Stimulated activated CD4-positive, alpha-beta T cell treated with anti-CD3 and anti-CD28 coated beads, Interleukin-4, amount 100 ng/mL, for 24 hours (primary cell): ENCODE data around the gene BCAS3.

Experiments
- DNase-seq: peaks from one replicate; pipeline ENCODE4 v3.0.0-alpha.2; 2020

Gene BCAS3

DNA sequence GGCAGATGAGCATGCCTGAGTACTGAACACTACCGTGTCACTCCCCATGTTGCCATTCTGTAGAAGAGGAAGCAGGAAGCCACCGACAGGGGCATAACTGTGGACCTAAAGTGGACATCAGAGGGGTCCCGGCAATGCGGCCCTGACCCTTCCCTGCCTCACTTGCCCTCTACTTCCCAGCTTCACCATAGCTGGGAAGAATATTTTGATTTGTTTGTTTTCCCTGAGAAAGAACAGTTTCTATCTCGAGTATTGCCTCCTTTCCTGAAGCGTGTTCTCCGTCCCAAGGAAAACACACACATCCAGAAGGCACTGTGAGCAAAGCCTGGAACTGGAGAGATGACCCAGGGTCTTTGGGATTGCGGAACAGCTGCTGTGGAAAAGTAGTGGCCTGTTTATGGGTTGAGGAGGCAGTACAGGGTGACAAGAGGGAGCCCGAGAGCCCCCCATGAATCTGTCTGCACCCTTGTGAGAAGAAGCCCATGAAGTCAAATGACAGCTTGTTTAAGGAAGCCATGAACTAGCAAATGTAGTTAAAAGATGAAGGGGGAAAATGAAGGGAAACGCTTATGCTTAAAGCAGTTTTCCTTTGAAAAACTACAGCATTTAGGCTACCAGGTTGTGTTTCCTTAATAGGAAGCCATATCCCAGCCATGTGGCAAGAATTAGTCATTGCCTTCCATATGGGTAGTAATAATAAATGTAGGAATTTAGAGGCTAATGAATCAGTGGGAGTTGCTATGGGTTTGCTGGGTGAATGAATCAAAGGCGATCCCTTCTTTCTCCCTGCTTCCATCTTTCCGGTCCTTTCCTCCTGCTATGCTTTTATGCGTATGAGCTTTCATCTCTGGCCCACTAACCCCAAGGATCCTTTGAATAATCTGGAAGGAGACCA, 632.0 kb downstream of the BCAS3 start:
- no peak for DNase-seq

DNA sequence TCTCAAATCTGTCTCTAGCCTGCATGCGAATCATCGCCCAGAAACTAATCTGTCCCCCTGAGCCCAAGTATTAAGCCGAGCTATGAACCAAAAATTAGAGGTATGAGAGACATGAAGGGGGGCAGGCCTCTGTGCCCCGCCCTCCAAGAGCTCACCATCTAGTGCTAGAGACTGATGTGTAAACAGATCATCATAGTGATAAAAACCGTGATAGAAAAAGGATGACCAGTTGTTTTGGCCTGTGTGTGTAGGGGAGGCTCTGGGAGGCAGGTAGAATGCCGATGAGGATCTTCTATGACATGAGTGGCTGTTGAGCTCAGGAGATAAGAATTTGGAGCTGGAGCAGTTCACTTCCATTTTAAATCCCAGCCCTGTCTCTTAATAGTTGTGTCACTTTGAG, 632.9 kb downstream of the BCAS3 start:
- DNase-seq = no peak

DNA sequence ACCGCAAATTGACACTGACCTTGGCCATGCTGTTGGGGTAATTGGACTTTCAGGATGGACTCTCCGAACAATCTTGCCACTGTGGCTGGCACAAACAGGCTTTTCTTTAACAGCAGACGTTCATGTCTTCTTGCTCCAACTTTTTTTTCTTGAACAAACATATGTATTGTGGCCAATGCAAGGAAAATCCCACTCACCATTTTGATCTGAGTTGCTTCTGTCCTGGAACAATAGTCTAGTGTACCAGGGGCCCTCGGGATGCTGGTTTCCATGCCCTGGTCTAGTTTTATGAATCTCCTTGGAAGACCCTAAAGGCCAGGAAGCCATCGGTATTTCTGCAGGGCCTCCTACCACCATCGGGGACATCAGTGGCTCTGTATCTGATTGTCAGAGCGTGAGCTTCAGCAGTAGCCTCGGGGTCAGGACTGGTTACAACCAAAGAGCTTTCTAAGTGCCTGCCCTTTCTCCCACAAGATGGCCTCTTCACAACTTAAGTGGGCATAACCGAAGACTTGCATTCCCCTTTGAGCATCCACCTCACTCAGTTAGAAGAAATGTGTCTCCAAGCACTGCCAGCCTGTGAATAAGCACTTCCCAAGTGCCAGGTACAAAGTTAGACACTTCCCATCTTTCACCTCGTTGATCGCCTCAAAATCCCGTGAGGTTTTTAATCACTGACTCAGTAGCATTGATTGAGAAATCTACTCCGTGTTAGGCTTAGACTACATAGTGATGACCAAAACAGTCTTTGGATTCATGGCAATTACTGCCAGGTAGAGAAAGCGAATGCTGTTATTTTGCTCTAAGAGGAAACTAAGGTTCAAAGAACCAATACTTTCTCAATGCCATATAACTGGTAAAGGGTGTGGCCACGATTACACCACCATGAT, 635.0 kb downstream of the BCAS3 start:
- no peak for DNase-seq

DNA sequence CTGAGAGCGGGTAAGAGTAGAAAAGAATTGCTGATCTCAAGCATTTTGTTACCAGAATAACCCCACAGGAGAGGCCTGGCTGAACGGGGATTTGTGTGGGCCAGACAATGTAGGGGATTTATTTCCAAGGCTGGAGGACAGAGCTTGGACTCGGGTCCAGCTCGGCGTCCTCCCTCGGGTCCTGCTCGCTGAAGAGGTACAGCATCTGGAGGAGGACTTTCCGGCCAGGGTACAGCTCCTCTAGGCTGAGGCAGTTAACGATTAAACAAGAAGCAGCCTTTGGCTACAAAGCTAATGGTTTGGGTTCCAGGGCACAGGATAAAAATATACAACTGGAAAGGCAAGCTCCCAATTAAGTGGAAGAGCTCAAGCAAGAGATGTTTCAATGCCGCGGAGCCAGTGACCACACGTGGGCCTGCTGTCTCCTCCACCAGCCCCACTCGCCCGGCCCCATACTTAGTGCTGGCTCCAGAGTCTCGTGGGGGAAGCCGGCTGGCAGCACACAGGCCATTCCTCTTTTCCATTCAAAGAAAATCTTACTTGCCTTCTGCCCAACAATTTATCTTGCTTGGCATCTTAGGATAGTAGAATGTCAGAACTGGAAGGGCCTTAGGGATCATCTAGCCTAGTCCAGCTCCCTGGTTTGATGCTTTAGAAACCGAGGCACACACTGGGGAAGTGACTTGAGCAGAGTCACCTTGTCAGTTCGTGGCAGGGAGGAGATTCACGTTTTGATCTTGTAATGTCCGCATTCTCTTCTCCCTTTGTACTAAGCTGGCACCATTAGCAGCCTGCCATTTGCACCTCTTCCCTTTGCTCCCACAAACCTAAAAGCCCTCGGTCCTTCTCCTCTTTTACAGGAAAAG, 636.0 kb downstream of the BCAS3 start:
- no peak for DNase-seq

DNA sequence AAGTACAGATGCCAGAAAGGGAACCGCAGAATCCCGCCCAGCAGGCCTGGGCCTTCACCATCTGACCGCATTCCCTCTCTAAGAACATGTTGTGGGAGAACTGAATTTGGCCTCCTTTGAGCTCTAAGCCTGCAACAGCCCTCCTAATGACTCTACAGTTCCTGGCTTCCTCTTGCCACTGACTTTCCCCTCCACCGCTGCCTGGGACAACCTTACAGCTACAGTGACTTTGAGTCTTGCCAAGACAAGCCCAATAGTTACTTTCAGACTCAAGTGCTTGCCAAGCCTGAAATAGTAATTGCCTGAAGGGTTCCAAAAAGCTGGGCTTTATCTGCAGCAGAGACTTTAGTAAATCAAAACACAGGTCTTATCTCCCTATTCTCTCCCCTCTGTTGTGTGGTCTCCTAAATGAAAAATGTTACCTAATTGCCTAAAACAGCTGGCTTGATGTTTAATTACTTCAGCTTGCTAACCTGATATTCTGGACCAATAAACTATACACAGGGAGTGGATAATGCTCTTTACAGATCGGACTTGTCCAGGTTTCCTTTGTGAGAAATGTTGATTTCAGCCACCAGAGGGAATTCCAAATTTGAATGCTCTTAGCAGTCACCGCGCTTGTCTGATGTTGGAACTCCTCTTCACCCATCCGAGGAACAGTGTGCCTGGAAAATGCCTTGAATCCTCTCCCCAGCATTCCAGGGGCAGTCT, 636.9 kb downstream of the BCAS3 start:
- no peak for DNase-seq

DNA sequence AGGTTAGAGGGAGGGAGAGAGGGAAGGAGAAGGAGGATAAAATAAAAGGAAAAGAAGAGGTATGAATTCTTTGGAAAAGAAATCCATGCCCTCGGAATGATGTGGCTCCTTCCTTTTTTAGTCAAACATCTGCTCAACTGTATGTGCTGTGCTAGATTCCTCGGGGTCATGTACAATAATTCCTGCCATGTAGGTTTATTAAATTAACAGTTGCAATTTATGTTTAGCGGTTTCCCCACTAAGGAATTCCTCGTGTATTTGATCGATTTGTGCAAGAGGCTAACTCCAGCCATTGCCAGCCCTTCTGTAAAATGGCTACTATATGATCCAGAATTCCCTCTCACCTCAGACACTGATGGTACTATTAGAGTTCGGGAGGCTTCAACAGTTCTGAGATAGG, 639.0 kb downstream of the BCAS3 start:
- DNase-seq = no peak

DNA sequence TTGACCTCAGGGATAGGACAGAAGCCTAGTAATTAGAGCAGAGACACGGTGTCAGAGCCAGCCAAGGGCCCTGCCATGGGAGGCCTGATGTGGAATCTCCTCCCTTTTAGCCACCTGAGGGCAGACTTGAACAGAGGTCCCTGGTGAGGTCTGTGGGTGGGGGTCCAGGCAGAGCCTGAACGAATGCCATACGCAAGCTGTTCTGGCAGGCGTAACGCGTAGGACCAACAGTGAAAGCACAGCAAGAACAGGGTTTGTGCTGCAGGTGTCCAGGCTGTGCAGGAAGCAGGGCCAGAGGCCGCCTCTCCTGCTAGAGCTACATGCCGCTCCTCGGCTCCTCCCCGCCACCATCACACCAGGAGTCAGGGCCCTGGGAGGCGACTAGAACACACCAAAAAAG, 640.1 kb downstream of the BCAS3 start:
- DNase-seq = no peak

DNA sequence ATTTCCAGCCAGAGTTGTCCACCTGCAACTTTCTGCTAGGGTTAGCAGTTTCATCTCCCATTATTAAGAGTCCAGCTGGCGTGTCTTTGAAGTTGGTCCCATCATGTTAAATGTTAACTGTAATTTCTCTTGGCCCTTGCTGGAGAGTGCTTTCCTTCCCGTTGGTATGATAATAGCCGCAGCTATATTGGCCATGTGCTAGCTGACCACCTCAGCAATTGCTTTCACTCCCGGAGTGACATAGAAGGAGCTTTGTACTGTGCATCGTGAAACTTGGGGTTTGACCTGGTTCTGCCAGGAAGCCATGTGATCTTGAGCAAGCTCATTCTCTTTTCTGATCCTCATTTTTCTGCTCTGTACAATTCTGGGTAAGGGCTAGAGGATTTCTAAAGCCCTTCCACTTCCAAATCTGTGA, 641.0 kb downstream of the BCAS3 start:
- no peak for DNase-seq

DNA sequence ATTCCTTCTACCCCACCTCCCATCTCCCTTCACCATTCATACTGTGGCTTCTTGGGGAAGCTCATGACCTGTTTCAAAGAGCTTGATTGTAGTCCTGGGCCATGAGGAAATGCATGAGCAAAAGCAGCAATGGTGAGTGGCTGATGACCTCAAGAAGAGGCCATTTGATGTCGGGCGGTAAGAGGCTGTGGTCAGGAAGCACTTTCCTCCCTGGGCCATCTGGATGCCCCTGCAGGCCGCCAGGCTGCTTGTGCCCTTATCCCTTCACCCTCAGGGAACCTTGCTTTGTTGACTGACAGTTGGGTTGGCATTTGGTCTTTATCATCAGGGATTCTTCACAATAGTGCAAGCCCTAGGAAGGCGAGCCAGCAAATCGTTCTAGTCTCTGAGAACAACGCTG, 643.7 kb downstream of the BCAS3 start:
- DNase-seq = no peak

DNA sequence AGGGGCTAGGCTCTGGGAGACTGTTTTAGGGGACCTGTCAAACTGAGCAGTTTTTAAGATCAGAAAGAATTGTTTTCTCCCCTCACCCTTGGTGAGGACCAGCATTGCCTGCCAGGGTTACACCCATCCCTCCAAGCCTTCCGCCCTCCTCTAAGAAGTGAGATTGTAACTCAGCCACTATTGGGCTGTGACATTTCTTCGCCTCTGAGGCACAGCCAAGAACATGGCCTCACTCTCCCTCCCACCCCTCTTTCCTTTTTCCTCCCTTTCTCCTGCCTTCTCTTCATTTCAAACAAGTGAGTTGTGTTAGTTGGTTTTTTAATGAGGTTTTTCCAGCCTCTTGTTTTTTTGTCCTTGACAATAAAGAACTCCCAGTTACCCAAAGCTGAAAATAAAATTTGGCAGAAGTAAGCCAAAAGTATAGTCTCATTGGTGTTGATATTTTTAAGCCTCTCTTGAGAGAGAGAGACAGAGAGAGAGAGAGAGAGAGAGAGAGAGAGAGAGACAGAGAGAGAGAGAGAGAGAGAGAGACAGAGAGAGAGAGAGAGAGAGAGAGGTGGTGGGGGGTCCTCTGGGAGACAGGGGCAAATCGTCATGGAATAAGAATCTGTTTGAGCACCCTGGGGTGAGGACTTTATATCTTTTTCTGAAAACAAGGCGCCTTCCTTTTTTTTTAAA, 644.8 kb downstream of the BCAS3 start:
- no peak for DNase-seq

DNA sequence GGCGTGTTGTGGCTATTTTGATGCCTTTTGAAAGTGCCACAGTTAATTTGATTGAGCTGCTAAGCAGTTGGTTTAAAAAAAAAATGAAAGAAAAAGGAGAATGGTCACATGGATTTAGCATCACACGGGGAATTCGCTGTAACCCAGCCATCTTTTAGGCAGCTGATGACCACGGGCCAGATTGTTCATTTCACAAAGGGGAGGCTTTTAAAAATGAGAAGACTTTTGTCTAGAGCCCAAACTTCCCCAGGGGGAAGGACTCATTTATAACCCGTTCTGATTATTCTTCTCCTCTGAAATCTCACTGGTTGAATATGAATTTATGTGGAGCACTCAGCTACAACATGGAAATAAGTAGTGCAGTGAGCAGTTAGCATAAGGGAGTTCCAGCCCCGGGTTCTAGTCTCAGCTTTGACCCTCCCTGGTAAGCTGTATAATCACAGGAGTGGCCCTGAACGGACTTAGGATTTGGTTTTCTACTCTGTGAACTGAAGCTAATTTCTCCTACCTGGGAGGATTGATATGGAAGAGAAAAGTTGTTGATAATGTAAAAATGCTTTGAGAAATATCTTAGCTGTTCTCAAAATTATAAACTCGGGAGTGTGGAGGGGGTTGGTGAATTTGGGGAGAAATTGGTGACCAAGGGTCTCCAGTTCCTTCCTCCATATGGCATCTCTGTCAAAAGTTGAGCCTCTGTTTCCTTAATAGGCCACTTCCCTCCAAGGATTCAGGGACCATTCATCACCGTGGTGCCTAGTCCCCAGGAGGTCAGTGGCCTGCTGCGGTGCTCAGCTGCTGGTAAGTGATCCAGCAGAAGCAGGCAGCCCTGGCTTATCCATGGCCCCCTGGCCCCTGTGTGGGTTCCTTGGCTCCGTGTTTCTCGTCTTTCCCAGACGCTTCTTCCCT, 645.6 kb downstream of the BCAS3 start:
- no peak for DNase-seq

DNA sequence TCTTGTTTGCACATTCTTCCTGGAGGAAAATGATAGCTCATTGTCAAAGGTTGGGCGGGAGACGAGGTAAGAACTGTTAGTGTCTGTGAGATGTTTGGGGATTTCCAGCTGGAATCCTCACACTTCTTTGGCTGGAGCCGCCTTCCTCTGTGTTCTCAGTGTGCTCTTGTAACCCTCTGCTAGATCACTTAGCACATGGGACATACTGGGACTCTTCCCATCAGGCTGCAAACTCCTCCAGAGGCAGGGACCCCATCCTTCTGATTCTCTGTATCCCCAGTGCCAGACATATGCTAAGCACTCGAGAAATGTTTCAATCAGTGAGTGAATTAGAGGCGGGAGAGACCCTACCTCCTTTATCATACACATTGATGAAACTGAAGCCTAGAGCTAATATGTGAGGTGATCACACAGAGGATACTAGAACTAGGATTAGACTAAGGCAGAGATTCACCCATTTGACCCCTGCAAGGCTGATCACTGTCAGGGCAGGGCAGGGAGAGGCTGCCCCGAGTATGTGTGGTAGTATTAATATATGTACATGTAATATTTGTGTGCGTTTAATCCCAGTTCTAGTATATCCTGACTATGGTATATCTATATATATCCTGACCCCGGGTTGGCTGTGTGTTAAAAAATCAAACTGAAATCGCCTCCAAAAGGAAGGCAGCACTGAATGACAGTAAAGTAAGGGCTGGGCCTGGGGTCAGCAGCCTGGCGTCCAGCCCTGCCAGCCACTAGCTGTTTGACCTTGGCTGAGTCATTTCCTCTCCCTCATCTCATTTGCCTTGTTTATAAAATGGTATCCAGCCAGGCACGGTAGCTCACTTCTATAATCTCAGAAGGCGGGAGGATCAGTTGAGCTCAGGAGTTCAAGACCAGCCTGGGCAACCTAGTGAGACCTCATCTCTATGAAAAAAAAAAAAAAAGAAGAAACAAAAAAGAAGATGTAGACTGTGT, 646.5 kb downstream of the BCAS3 start:
- no peak for DNase-seq

DNA sequence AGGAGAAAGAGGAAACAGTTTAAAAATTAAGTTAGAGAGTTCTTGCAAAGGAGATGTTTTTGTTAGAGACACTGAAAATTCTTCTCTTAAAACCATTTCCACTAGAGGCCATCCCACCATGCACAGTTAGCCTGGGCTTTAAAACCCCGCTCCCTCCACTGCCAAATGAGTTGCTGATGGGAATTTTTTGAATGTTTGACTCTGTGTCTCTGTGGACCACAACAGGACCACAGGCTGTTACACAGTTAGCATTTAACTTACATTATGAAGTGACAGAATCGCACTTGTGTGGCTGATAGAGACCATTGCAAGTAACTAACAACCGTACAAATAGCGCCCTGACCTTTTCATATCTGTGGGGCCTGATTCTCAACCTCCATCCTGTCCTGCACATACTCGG, 647.3 kb downstream of the BCAS3 start:
- no peak for DNase-seq

DNA sequence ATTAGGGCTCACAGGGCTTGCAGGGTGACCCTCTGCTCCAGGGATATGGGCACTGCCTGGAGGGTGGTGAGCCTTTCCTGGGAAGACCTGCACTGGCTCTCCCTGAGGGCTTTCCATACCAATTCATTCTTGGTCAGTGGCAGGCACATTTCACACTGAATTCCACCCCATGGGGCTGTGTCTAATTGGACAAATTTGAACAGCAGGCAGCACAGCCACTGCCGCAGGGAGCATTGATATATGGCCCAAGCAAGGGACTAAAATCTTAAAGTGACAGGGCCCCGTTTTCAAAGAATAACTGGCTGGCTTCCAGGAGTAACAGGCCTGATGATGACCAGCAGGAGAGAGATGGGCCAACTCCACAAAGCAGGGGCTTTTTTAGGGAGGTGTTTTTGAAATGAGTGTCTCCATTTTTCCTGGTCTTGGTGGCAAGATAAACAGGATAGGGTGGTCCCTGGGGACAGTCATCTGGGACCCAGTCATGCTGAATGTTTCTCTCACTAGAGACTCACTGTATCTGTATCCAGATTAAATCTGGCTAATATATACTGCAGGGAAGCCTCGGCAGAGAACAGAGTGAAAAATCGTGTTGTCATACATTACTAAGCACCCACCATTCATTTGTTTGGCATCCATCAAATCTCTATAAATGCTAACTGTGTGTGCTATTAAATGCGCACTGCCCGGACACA, 647.9 kb downstream of the BCAS3 start:
- no peak for DNase-seq

DNA sequence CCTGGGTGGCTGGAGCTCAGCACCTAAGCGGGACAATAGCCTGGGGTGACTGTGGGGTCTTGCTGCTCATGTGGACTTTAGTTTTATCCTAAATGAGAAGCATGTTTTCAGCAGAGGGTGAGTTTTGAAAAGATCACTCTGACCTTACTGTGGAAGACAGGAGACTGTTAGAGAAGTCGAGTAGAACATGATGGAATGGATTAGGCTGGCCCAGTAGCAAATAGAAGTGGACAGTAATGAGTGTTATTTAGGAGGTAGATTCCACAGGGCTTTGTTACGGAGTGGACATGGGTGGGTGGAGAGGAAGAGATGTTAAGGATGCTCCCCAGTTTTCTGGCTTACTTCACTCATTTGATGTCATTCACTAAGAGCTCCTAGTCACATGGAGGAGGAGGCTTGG, 648.7 kb downstream of the BCAS3 start:
- DNase-seq = no peak

DNA sequence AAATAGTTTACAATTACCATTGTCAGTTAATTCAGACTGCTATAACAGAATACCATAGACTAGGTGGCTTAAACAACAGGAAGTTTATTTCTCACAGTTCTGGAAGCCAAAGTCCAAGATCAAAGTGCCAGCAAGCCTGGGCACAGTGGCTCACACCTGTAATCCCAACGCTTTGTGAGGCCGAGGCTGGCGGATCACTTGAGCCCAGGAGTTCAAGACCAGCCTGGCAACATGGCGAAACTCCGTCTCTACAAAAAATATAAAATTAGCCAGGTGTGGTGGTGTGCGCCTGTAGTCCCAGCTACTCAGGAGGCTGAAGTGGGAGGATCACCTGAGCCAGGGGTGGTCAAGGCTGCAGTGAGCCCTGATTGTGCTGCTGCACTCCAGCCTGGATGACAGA, 650.7 kb downstream of the BCAS3 start:
- no peak for DNase-seq

DNA sequence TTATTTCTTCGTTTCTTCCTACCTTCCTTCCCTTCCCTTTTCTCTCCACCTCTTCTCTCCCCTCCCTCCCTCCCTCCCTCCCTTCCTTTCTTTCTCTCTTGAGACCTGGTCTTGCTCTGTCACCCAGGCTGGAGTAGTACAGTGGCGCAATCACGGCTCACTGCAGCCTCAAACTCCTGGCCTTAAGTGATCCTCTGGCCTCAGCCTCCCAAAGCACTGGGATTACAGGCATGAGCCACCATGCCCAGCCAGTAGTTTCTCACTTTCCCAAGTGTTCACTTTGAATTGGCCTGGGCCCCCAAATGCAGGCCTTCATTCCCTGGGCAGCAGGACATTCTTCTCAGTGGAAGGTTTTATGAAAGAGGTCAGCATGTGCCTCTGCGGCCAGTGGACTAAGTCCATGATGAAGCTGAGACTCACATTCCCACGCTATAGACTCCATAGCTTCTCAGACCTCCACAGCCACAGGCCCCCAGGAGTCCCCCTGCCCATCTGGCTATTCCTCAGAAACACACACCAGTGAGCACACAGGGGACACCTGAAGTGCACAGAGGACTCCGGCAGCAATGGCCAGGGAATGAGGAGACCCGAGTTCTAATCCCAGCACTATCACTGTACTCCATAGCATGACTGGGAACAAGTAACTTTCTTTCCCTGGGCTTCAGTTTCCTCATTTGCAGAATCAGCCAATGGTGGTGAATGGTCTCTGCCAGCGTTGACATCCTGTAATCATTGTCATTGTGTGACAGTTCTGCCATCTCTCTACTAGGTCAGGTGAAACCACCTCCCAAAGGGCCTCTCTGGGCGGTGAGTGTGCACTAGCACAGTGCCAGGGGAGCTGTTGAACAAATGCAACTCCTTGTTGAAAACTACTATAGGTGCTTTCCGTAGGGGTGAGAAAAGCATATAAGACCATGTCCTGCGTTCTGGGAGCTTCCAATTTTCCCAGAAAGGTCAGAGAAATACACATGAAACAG, 652.8 kb downstream of the BCAS3 start:
- no peak for DNase-seq

DNA sequence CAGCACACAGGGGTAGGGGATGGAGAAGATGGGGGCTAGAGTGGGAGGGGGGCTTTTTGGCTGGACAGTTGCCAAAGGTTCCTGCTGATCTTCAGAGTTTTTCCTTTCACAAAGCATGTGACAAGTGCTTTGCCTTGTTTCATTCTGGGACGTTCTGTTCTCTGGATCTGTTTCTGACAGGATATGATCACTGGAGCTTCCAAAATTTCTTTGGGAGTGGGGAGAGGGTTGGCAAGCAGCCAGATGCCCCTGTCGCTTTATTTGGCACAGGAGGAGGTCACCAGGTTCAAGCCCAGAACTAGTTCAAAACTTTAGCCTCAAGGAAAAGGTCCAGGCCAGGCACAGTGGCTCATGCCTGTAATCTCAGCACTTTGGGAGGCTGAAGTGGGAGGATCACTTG, 653.5 kb downstream of the BCAS3 start:
- no peak for DNase-seq
